Peyer's patch (tissue), 4 donors: ENCODE results near the gene TBL1X.

Source experiments
- POLR2A ChIP-seq, 2 donors: fragments of 450-650 bp; IDR thresholded peaks; one replicate each; pipeline ENCODE4 v1.5.1; 2017; ENCODE audit warnings: antibody characterized with exemption in 2 of 2, mild to moderate bottlenecking in 2 of 2, moderate library complexity in 2 of 2
- TF ChIP-seq, protein P1 (sequence below), 6 experiments: fragments of 450-650 bp in 4 of 6; fragments of 200-600 bp in 2 of 6; sonication (generic) in 1 of 6; IDR thresholded peaks; one replicate each; pipeline ENCODE4 v1.5.1; 2017 to 2019; ENCODE audit warnings: antibody characterized with exemption in 6 of 6, mild to moderate bottlenecking in 3 of 6, moderate library complexity in 1 of 6

DNA sequence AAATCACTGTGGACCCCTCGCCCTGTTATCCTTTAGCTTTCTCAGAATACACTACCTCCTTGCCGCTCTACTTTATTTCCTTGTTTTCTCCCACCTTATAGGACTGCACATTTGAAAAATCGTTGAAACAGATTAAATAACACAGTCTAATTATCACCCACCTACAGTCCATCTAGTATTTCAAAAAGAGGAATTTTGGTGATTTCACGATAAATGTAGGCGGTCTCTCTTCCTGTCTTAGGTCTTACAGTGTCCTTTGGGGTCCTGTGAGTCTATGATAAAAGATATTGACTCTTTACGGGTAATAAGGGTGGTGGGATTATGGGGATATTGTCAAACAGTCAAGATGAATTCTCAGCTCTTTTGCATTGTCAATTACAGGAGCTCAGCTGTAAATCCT is 2.4 kb upstream of the TBL1X start:
- TF ChIP-seq, protein P1, sequence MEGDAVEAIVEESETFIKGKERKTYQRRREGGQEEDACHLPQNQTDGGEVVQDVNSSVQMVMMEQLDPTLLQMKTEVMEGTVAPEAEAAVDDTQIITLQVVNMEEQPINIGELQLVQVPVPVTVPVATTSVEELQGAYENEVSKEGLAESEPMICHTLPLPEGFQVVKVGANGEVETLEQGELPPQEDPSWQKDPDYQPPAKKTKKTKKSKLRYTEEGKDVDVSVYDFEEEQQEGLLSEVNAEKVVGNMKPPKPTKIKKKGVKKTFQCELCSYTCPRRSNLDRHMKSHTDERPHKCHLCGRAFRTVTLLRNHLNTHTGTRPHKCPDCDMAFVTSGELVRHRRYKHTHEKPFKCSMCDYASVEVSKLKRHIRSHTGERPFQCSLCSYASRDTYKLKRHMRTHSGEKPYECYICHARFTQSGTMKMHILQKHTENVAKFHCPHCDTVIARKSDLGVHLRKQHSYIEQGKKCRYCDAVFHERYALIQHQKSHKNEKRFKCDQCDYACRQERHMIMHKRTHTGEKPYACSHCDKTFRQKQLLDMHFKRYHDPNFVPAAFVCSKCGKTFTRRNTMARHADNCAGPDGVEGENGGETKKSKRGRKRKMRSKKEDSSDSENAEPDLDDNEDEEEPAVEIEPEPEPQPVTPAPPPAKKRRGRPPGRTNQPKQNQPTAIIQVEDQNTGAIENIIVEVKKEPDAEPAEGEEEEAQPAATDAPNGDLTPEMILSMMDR (IDR thresholded peaks at IDR 0.05), result no peak
- TF ChIP-seq POLR2A (IDR thresholded peaks at IDR 0.05), result no peak
